Urinary bladder (tissue), 4 donors: Measurements from ENCODE around the gene TFCP2. TPM values are rescaled to one million over a fixed set of nuclear protein-coding genes. Genes with fewer than 3 reads are reported as not detected.

Source experiments
- DNase-seq: peaks from one replicate; pipeline ENCODE4 v3.0.0-alpha.2; 2015; ENCODE audit errors: extremely low spot score
- H3K27ac ChIP-seq: one replicate; pipeline ENCODE4 v1.5.1; 2013; ENCODE audit warnings: low read depth, mild to moderate bottlenecking, moderate library complexity
- H3K36me3 ChIP-seq: one replicate; pipeline ENCODE4 v1.6.1; 2013; ENCODE audit warnings: mild to moderate bottlenecking, moderate library complexity; ENCODE audit not compliant: insufficient read depth
- H3K4me1 ChIP-seq: one replicate; pipeline ENCODE4 v1.6.1; 2013; ENCODE audit warnings: mild to moderate bottlenecking, moderate library complexity; ENCODE audit not compliant: insufficient read depth
- H3K4me3 ChIP-seq: one replicate; pipeline ENCODE4 v1.5.1; 2013; ENCODE audit warnings: low read depth, low read length
- WGBS: extraction: QIAGEN DNeasy Blood & Tissue Kit; methylation state at CpG from one replicate; pipeline ENCODE4 v1.1.7; 2013; 5-methylcytosine and 5-hydroxymethylcytosine counted together
- polyA plus RNA-seq: library from polyadenylated mRNA; stranded (reverse); fragments of 200-250 nt; gene quantifications from one replicate; pipeline ENCODE4 v1.2.3, GENCODE V29; 2013
- small RNA-seq: library from RNA; depleted of rRNA; stranded (forward); fragments of <200 nt; gene quantifications from one replicate; pipeline ENCODE3, GENCODE V24; 2014
- total RNA-seq: library from RNA; depleted of rRNA; stranded (reverse); fragments of >200 nt; gene quantifications from one replicate; pipeline ENCODE4 v1.2.3, GENCODE V29; 2014
- donor health status: healthy with polysubstance abuse.
- donor health status: healthy.

The TFCP2 gene
- total and polyA plus RNA-seq, 2 donors = 20.8 to 21.5 TPM

GRCh38 chr12:51049525-51049924, 123.4 kb downstream of the TFCP2 start:
- DNase-seq = no peak
- no peak overlapping the region for H3K4me3 ChIP-seq
- no peaks in the 10 kb centered on the region for H3K4me1 ChIP-seq
- no peaks in the 10 kb centered on the region for H3K36me3 ChIP-seq
- WGBS = 73% methylated on average over 3 of the region's 3 CpGs
- no peak overlapping the region for H3K27ac ChIP-seq

- WGBS = 27% methylated on average over 14 of the region's 14 CpGs
- Histone ChIP-seq H3K36me3 (no peaks in the 10 kb centered on the region), H3K4me3 (peak overlapping the region; percentile 63), H3K27ac (peak overlapping the region; percentile 63), H3K4me1 (no peaks in the 10 kb centered on the region)
- DNase-seq = no peak
These were observed 124.2 kb downstream of the TFCP2 start for GRCh38 chr12:51048661-51049251.

GRCh38 chr12:51047655-51048540, 125.0 kb downstream of the TFCP2 start, which contains the start of gene LETMD1:
TSS of gene LETMD1 (plus strand) at chr12:51048327. CDS start at chr12:51048357, 30 bp downstream.
- WGBS = 3% methylated on average over 51 of the region's 51 CpGs
- no peaks in the 10 kb centered on the region for H3K36me3 ChIP-seq

More at GRCh38 chr12:51047655-51048540, 125.0 kb downstream of the TFCP2 start, which contains the start of gene LETMD1:
- H3K4me3 ChIP-seq = peak within 1 kb of the TSS; percentile 63
- peak; percentile 96 for DNase-seq
- no peaks in the 10 kb centered on the region for H3K4me1 ChIP-seq
- H3K27ac ChIP-seq = peak within 1 kb of the TSS; percentile 95

Small RNA genes lying within 50 kb of the gene (small RNA-seq; reads per million reads assigned to genes)
- gene RF00019 (not detected), gene RNU6-199P (not detected)

Other genes with a start within 250 kb of the TFCP2 start
- not detected for gene HIGD1C, start 220.6 kb downstream of the TFCP2 start, total RNA-seq
- gene HIGD1C, start 220.6 kb downstream of the TFCP2 start, polyA plus RNA-seq = not detected
- gene SLC11A2, start 146.8 kb downstream of the TFCP2 start, total RNA-seq = 78.3 TPM
- 21.5 TPM for gene SLC11A2, start 146.8 kb downstream of the TFCP2 start, polyA plus RNA-seq
- gene LETMD1, start 124.8 kb downstream of the TFCP2 start, total RNA-seq = 61.4 TPM
- gene LETMD1, start 124.8 kb downstream of the TFCP2 start, polyA plus RNA-seq = 63.3 TPM
- 22.6 TPM for gene CSRNP2, start 89.5 kb downstream of the TFCP2 start, total RNA-seq
- gene CSRNP2, start 89.5 kb downstream of the TFCP2 start, polyA plus RNA-seq = 15.7 TPM
- gene POU6F1, start 44.9 kb upstream of the TFCP2 start, total RNA-seq = 4.3 TPM
- 10.6 TPM for gene POU6F1, start 44.9 kb upstream of the TFCP2 start, polyA plus RNA-seq
- 89.1 TPM for gene DAZAP2, start 65.7 kb upstream of the TFCP2 start, total RNA-seq
- 487 TPM for gene DAZAP2, start 65.7 kb upstream of the TFCP2 start, polyA plus RNA-seq
- 13.4 TPM for gene SMAGP, start 97.3 kb upstream of the TFCP2 start, total RNA-seq
- 10.0 TPM for gene SMAGP, start 97.3 kb upstream of the TFCP2 start, polyA plus RNA-seq
- 2.3 TPM for gene BIN2, start 151.0 kb upstream of the TFCP2 start, total RNA-seq
- gene BIN2, start 151.0 kb upstream of the TFCP2 start, polyA plus RNA-seq = 3.4 TPM
- not detected for gene CELA1, start 173.5 kb upstream of the TFCP2 start, total RNA-seq
- gene CELA1, start 173.5 kb upstream of the TFCP2 start, polyA plus RNA-seq = not detected
- 1.1 TPM for gene GALNT6, start 218.3 kb upstream of the TFCP2 start, total RNA-seq
- 2.0 TPM for gene GALNT6, start 218.3 kb upstream of the TFCP2 start, polyA plus RNA-seq